Activated T-cell treated with anti-CD3 and anti-CD28 coated beads, Interleukin-2, amount 50 U/mL, for 48 hours (primary cell): Measurements from ENCODE around the gene SMIM1.

ENCODE experiments used
- DNase-seq, 2 experiments: peaks; one replicate each; pipeline ENCODE4 v3.0.0-alpha.2; 2020

Gene SMIM1

GRCh38 chr1:3759796-3760195 is 12.8 kb upstream of the SMIM1 start:
- DNase-seq: no peak

GRCh38 chr1:3761296-3762010 is 11.1 kb upstream of the SMIM1 start:
- DNase-seq: no peak

DNA sequence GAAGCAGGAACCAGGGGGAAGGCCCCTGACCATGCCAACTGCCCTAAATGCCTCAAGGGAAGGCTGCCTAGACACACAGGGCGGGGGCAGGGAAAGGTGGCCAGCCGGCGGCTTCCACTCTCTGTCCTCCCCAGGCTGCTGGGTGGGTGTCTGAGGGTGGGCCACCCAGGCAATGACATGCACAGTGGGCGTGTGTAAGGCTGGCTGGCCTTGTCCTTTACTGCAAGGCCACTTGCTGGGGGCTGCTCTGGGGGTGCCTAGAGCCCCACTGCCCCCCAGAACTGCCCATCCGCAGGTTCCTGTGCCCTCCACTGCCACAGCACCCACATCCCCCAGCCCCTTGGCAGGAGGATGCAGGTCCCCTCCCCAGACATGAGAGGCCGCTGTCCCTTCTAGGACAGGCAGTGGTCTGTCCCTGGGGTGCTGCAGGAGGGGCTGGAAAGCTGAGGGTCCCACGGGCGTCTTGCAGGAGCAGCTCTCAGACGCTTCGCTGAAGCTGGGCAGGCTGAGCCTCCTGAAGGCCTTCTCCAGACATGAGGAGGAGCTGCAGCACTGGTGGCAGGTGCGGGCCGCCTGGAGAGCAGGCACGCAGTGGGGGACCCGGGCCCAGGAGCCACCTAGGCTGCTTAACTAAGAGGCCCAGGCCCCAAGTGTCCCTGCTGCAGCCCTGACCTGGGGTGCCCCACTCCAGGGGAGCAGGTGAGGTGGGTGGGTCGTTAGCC is 10.2 kb upstream of the SMIM1 start:
- no peak for DNase-seq

- DNase-seq: no peak
Observed at GRCh38 chr1:3762873-3763228, 9.7 kb upstream of the SMIM1 start.

DNA sequence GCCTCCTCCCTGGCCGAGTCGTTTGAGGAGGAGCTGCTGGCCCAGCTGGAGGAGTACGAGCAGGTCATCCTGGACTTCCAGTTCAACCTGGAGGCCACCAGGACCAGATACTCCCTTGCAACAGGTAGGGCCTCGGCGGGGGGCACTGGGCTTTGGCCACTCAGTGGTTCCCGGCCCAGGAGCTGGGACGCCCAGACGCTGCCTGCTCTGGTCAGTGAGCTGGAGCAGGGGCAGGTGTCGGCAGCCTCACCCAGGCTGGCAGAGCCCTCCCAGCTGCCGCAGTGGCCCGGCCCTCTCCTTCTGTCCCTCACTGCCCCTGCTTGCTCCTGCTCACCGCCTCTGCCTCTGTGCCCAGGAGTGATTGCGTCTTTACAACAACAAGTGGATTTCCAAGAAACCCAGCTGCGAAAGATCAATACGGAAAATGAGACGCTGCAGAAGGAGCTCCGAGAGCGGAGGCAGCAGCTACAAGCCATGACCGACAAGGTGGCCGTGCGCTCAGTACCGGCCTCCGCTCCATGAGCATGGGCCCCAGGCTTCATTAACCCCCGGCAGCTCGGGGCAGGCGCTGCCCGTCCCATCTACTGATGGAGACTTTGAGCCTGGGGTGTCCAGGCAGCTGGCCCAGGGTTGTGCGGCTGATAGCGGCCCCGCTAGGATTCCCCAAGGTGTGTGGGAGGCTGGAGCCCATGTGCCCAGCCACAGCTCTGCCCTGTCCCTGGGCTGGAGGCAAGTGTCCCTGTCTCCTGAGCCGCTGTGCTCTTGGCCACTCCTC is 9.0 kb upstream of the SMIM1 start:
- no peak for DNase-seq

DNA sequence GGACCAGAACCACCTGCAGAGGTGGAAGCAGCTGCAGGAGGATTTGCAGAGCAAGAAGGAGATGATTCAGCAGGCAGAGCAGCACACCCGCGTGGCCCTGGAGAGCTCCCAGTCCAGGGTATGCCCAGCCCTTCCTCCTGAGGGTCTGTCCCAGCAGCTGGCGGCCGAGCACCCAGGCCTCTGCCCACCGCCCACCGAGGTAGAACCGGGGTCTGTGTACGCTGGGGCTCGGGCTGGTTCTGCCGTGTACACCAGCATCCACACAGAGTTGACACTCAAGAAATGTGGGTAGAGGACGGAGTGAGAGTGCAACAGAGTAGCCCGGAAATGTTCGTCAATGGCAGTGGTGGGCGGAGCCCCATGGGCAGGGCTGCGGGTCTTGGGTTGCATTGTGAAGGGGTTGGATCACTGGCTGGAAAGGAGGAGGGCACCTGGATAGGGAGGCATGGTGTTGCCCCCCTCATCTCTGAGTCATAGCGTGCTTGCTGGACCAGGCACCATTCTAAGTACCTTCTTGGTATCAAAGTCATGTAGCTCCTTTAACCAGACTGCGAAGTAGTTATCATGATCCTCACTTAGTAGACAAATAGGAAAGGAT is 5.1 kb upstream of the SMIM1 start:
- no peak for DNase-seq

GRCh38 chr1:3768811-3769390 is 3.6 kb upstream of the SMIM1 start:
- DNase-seq: no peak

DNA sequence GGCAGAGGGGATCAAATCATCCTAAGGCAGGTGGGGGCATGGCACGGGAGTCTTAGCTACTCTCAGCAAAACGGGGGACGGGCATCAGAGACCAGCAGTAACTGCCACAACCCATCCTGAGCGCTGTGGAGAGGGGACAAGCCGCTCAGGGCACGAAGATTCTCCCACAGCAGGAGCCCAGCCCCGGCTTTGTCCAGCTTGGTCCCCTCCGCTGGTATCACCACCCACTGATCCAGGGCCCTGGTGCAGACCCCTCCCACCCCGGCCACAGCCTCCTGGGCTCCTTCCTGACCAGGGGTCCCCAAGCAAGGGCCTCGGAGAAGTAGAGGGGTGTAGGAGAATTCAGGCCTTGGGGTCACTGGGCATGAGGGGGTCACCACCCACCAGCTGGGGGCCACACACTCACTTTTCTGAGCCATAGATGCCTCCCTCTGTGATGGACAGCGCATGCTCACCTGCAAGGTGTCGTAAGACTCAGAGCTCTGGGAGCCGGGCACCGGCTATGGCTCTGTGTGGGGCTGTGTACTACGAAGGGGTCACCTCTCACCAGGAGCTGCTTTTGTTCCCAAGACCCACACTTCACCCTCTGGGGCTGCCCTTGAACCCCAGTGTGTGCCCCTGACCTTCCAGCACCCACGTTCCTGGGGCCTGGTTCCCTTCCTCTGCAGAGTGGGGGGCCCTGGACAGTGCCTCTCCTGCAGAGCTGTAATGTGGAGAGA is 2.3 kb upstream of the SMIM1 start:
- no peak for DNase-seq

GRCh38 chr1:3771108-3772026 is 1.2 kb upstream of the SMIM1 start:
- no peak for DNase-seq

DNA sequence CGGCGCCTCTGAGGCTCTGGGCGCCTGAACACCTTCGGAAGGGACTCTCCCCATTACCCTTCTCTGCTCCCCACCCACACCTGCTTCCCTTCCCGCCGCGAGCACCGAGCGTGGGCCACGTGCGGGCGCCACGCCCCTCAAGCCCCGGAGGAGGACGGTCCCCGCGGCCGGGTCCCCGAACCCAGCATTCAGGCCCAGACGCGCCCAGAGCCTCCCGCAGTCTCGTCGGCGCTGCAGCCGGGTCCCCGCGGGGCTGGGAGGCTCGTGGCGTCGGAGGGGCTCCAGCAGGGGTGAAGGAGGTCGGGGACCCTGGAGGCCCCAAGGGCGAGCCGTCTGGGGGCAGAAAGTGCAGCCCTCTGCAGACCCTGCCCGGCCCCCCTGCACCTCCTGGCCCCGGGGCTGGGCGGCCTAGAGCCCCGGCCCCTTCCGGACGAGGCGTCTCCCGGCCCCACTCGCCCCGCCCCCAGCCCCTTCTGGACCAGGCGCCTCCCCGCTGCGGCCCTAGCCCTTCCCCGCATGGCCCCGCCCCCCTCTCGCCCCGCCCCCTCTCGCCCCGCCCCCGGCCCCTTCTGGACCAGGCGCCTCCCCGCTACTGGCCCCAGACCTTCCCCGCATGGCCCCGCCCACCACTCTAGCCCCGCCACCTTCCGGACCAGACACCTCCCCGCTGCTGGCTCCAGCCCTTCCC is 378 bp upstream of the SMIM1 start:
- DNase-seq: peak; percentile 90 to 93

GRCh38 chr1:3773572-3774275 is 1.2 kb downstream of the SMIM1 start:
- DNase-seq: peak in 1 of 2 experiments; percentile 22

DNA sequence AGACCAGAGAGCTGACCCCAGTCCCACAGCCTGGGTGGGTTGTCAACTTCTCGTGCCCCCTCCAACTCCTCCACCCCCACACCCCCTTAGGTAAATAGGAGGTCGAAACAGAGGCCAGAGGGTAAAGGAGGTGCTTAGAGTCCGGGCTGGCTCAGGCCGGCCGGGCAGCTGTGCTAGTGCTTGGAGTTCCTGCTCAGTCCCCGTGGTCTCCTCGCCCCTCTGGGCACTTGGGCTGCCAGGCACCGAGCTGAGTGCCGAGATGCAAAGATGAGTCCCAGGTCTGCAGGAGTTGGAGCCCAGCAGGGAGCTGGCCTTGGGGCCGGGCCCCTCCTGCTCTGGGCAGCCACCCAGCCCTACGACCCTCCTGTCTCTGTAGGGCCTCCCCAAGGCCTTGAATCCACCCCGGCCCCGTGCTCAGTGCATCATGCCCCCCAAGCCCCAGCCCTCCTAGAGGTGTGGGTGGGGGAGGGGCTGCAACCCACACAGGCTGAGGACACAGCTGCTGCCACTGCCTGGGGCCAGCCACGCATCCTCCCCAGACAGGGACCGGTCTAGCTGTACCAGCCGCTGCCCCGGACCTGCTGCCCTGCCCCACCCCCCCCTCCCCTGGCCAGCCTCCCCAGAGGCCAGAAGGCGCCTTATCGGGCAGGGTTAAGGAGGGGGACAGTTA is 1.9 kb downstream of the SMIM1 start:
- DNase-seq: no peak

GRCh38 chr1:3774946-3775489 is 2.5 kb downstream of the SMIM1 start:
- DNase-seq: no peak

- peak; percentile 57 to 64 for DNase-seq
Observed at GRCh38 chr1:3775490-3776230, 3.1 kb downstream of the SMIM1 start.

GRCh38 chr1:3776231-3776961 is 3.8 kb downstream of the SMIM1 start:
- DNase-seq: no peak

DNA sequence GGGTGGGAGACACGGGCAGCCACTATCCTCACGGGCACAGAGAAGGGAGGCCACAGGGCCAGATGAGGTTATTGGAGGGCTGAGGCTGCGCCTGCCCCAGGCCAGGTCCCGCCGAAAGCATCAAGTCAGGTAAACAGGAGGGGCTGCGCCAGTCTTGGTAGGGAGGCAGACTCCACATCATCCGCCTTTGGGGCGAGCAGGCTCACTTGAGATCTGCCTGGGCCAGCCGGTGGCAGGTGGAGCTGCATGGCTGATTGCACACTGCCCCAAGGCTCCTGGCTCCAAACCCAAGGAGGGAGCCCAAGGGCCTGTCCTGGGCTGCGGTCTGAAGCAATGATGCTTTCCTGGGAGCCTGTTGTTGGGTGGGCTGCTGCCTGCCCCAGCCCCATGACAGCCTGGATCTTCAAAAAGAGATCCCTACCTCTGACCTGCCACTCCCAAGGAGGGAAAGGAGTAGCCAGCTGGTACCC is 4.6 kb downstream of the SMIM1 start:
- DNase-seq: no peak
